Fibroblast of mammary gland (primary cell): Measurements from ENCODE around the gene CHST11.

Experiments used
- DNase-seq: peaks from one replicate; pipeline ENCODE4 v3.0.0-alpha.2; 2010; ENCODE audit warnings: low read depth
- H3K4me3 ChIP-seq: 2 replicates; pipeline ENCODE4 v1.5.1; 2011; ENCODE audit warnings: low read depth, mild to moderate bottlenecking, low read length, moderate library complexity; ENCODE audit not compliant: control insufficient read depth
- CTCF ChIP-seq: conservative IDR thresholded peaks from 2 replicates; pipeline ENCODE4 v1.5.1; 2011; ENCODE audit warnings: low read depth, low read length, inconsistent platforms; ENCODE audit not compliant: control insufficient read depth, insufficient read depth

Gene CHST11

GRCh38 chr12:104619305-104619704 is 162.6 kb downstream of the CHST11 start:
- DNase-seq = no peak
- no peak overlapping the region for H3K4me3 ChIP-seq
- TF ChIP-seq CTCF = no peak

- TF ChIP-seq CTCF = no peak
- H3K4me3 ChIP-seq = no peak overlapping the region
- DNase-seq = no peak
These were observed 164.2 kb downstream of the CHST11 start for GRCh38 chr12:104620837-104621531.

GRCh38 chr12:104622928-104623327 is 166.2 kb downstream of the CHST11 start:
- DNase-seq = no peak
- no peak for TF ChIP-seq CTCF

GRCh38 chr12:104623883-104624282 is 167.1 kb downstream of the CHST11 start:
- no peak for TF ChIP-seq CTCF
- no peak overlapping the region for H3K4me3 ChIP-seq
- DNase-seq = no peak

More at GRCh38 chr12:104622928-104623327, 166.2 kb downstream of the CHST11 start:
- H3K4me3 ChIP-seq = no peak overlapping the region

GRCh38 chr12:104624529-104624928 is 167.8 kb downstream of the CHST11 start:
- TF ChIP-seq CTCF = no peak
- H3K4me3 ChIP-seq = no peak overlapping the region
- DNase-seq = no peak

GRCh38 chr12:104626069-104626837 is 169.5 kb downstream of the CHST11 start:
- TF ChIP-seq CTCF = no peak
- no peak for DNase-seq
- no peak overlapping the region for H3K4me3 ChIP-seq
